ENCODE results near the gene MAGED1.

The MAGED1 gene, protein sequence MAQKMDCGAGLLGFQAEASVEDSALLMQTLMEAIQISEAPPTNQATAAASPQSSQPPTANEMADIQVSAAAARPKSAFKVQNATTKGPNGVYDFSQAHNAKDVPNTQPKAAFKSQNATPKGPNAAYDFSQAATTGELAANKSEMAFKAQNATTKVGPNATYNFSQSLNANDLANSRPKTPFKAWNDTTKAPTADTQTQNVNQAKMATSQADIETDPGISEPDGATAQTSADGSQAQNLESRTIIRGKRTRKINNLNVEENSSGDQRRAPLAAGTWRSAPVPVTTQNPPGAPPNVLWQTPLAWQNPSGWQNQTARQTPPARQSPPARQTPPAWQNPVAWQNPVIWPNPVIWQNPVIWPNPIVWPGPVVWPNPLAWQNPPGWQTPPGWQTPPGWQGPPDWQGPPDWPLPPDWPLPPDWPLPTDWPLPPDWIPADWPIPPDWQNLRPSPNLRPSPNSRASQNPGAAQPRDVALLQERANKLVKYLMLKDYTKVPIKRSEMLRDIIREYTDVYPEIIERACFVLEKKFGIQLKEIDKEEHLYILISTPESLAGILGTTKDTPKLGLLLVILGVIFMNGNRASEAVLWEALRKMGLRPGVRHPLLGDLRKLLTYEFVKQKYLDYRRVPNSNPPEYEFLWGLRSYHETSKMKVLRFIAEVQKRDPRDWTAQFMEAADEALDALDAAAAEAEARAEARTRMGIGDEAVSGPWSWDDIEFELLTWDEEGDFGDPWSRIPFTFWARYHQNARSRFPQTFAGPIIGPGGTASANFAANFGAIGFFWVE

DNA sequence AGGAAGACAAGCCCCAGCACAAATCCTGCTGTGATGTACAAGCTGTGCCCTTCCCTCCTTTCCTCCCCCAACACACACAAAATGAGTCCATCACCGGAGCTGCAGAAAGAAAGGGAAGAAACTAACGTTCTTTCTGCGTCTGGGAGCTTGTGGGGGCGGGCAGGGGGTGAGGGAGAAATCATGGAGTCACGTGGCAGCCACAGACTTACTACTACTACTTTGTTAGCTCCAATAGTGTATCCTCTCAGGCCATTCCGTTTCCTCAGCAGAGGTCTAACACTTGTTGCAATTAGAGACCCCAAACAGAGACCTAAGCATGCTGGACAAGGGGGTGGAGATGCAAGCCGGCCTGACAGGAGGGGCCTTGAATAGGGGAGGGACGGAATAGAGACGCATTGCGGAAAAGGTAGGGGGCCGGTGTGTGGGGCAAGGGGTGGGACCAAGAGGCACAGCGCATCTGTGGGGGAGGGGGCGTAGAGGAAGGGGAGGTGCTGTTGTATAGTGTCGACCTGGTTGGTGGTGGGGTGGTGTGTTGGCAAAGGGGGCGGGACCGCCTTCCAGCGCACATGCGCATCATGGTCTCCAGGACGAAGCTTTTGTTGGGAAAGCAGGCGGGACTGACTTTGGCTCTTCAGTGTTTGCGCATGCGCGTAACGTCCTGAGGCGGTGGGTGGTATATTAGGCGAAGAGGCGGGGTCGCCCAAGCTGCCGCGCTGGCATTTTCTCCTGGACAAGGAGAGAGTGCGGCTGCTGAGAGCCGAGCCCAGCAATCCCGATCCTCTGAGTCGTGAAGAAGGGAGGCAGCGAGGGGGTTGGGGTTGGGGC, at the start of gene MAGED1:
MAGED1 (plus strand) TSS at position 703 of the 825 bp plus-strand sequence. CDS start 682 bp downstream, outside the sequence.
- DNase-seq (ENCODE audit: low spot score): peak; percentile 80

DNA sequence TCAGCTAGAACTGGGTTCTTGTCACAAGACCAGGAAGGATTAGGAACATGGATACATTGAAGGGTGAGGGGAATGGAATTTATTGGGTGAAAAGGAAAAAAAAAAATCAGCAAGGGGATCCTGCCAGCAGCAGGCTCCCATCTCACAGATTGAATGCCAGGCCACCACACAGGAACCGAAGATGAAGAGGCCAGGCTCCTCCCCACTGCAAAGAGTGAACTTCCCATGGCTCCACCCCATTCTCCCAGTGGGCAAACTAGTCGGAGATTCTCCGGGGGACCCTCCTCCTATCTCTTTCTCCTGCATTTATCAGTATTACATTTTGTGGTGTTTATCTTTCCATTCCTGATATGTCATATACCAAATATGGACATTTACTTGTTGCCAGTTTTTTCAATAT, 46.0 kb upstream of the MAGED1 start:
- DNase-seq (ENCODE audit: low spot score): no peak

DNA sequence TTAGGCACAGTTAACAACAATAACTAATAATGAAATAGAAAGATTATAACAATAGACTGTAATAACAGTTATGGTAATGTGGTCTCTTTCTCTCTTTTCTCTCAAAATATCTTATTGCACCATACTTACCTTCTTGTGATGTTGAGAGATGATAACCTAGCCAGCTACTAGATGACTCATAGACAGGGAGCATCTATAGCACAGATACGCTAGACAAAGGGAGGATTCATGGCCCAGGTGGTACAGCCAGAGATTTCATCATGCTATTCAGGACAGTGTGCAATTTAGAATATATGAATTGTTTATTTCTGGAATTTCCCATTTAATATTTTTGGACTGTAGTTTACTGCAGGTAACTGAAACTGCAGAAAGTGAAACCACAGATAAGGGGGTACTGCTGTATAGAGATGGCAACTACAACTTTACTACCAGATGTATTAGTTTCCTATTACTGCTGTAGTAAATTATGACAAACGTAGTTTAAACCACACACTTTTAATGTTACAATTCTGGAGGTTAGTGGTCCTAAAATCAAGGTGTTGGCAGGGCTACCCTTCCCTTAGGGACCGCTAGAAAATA, 41.8 kb upstream of the MAGED1 start:
- no peak for DNase-seq (ENCODE audit: low spot score)

- DNase-seq (ENCODE audit: low spot score): no peak
These were observed 41.3 kb upstream of the MAGED1 start for GRCh38 chrX:51852096-51852495.

DNA sequence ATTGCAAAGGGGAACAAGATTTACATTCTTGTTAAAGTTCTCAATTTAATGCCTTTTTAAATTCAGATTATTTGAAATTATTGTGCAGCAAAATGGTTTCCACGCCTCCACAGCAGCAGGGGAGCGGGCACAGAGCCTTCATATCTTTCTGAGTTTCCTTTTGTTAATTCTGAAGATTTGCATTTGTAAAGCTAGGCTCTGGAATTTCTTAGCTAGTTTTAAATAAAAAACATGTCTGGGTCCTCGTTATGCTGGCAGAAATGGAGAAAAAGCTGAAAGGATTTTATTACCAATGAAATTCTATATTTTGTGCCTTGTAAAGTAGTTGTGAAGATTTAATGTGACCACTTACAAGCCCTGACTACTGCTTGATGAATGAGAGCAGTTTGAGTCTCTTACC, 40.8 kb upstream of the MAGED1 start:
- no peak for DNase-seq (ENCODE audit: low spot score)

GRCh38 chrX:51853251-51853650, 40.2 kb upstream of the MAGED1 start:
- DNase-seq (ENCODE audit: low spot score): no peak

DNA sequence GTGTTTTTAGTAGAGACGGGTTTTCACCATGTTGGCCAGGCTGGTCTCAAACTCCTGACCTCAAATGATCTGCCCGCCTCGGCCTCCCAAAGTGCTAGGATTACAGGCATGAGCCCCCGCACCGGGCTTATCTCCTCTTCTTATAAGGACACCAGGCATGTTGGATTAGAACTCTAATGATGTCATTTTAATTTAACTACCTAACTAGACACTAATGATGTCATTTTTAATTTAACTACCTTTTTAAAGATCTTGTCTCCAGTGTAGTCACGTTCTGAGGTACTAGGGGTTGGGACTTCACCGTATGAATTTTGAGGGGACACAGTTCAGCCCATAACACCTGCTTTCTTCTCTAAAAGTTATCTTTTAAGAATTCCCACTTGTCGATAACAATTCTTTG, 37.7 kb upstream of the MAGED1 start:
- no peak for DNase-seq (ENCODE audit: low spot score)

- no peak for DNase-seq (ENCODE audit: low spot score)
These were observed 36.2 kb upstream of the MAGED1 start for GRCh38 chrX:51857159-51857733.

GRCh38 chrX:51860679-51861078, 32.7 kb upstream of the MAGED1 start:
- DNase-seq (ENCODE audit: low spot score): no peak

DNA sequence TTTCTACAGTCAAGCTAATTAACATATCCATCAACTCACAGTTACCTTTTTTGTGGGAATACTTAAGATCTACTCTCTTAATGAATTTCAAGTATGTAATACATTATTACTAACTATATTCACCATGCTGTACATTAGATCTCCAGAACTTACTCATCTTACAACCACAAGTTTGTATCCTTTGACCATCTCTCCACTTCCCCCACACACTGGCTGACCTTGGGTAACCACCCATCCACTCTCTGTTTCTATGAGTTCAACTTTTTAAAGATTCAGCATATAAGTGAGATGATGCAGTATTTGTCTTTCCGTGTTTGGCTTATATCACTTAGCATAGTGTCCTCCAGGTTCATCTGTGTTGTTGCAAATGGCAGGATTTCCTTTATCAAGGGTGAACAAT, 30.5 kb upstream of the MAGED1 start:
- no peak for DNase-seq (ENCODE audit: low spot score)

- DNase-seq (ENCODE audit: low spot score): no peak
These were observed 27.2 kb upstream of the MAGED1 start for GRCh38 chrX:51866210-51866609.

- DNase-seq (ENCODE audit: low spot score): no peak
These were observed 25.8 kb upstream of the MAGED1 start for GRCh38 chrX:51867626-51868025.

- no peak for DNase-seq (ENCODE audit: low spot score)
These were observed 23.1 kb upstream of the MAGED1 start for GRCh38 chrX:51870354-51870753.

DNA sequence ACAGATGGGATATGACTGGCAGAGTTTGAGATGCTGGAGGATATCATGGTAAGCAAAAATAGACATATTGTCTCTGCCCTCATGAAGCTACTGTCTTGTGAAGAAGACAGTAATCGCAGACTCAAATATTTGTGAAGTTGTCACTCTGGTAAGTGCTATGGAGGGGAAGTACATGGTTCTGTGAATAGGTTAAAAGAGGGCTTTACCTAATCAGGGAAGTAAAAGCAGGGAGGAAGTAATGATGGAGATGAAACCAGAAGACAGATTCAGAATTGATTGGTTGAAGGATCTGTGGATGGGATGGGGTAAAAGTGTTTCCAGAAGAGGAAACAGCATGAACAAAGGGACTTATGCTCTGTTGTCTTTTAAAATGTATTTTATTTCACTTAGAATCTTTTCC, 19.3 kb upstream of the MAGED1 start:
- DNase-seq (ENCODE audit: low spot score): no peak

- no peak for DNase-seq (ENCODE audit: low spot score)
These were observed 17.0 kb upstream of the MAGED1 start for GRCh38 chrX:51876441-51876840.

DNA sequence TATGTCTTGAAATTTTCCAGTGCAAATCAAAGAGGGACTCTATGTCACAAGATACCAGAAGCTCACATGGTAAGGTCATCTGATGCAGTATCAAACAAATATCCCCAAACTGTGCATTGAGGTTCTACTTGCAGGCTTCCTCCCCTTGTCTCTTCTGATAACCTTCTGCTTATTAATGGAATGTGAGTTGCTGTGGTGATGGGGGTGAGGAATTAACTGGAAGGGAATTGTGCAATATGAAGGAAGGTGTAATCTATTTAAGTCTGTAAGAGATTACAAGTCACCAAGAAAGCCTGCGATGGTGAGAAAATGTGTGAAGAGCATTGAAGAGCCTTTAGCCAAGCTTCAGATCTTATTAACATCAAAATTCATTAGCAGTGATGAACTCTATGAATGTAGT, 15.4 kb upstream of the MAGED1 start:
- DNase-seq (ENCODE audit: low spot score): no peak

- no peak for DNase-seq (ENCODE audit: low spot score)
These were observed 3.6 kb upstream of the MAGED1 start for GRCh38 chrX:51889851-51890250.

- no peak for DNase-seq (ENCODE audit: low spot score)
These were observed 2.2 kb upstream of the MAGED1 start for GRCh38 chrX:51891245-51891644.

DNA sequence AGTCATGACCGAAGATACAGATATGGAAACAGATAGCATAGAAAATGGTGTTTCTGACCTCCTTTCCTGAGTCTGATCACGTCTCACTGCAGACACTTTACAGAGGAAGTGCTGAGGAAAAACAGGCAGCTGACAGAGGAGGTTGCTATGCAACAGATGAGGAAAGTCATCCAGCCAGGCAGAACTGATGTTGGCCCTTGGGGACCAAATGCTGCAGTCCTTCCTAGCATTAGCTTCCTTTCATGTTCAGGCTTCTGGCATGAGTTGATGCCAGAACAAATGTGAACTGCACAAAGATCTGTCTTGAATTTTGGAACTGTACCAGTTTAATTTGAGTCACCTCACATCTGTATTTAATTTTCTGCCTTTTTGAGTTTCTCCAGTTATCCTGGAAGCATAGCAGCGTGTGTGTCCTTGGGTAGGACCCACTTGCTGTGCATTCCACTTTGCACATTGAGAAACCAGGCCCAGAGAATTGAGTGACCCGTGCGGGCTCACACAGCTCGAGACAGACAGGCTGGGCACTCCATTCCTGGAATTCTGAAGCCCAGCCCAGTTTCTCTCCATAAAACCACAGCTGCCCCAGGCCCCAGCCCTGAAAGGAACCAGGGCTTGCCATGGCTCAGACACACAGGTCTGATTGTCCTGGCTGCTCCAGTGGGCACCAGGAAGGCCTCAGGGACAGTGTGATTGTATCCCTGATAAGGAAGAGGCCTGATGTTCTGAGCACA, 1.4 kb upstream of the MAGED1 start:
- no peak for DNase-seq (ENCODE audit: low spot score)

GRCh38 chrX:51893931-51894696, 691 bp downstream of the MAGED1 start:
- DNase-seq (ENCODE audit: low spot score): no peak

Measured in CD4-positive, alpha-beta T cell treated with Interleukin-15 for 4 hours (primary cell).